ENCODE data around the gene CCDC159.
"Not testable (repeated sequence)": the region's sequence is repeated elsewhere in the genome, so short reads cannot be mapped to it uniquely, and the experiment has no call there.

Gene CCDC159

DNA sequence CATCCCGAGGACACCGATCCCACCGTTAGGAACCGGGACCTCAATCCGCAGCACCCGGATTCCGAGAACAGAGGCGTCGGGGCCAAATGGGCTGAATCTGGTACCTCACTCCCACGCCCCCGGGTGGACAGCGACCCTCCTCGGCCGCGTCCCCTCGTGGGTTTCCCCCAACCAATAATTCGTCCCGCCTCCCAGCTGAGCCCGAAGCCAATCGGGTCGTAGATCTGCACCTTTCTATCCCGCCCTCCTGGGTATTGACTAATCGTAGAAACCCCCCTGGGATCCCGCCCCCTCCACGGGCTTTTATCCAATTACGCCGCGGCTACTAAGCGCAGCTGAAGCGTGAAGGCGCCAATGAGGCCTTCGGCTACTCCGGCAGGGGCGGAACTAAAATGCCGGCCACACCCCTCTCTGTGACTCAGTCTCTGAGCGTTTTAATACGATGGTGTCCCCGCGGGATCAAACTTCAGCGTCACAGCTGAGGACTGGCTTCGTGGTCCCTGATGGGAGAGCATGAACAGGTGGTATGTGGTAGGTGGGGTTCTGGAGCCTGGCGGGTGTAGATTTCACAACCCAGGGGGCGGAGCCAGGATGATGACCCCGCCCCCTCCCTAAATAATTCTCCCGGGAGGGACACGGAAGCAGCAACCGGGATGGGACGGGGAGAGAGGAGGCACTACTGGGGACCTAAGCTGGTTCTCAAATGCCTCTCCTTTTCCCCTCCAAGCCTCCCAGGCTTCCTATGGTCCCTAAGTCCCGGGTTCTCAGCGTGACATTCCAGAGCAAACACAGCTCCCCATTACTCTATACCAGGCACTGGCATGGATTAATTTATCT lies at the start of gene CCDC159, which contains the start of gene TMEM205:
Gene CCDC159, plus strand, starts transcription at position 416 of the 837 bp plus-strand sequence. Its CDS starts 88 bp downstream, at position 504.
Gene TMEM205, minus strand, starts transcription at position 165 of the 837 bp plus-strand sequence. CDS start 649 bp downstream, outside the sequence.
- H3K9me3 ChIP-seq (ENCODE audit: insufficient read depth, low read depth, low read length): no peaks in the 10 kb centered on the region
- no peak within 1 kb of the TSS for H3K27ac ChIP-seq (ENCODE audit: low read length)
- H3K9ac ChIP-seq (ENCODE audit: low read depth, low read length): peak within 1 kb of the TSS; percentile 88; the same call in 1 of the 2 replicates
- peaks cover 4% of the 10 kb centered on the region for H3K4me1 ChIP-seq (ENCODE audit: insufficient read depth, low read length)
- no peaks in the 10 kb centered on the region for H3K27me3 ChIP-seq (ENCODE audit: insufficient read depth, low read length)
- H3K36me3 ChIP-seq (ENCODE audit: insufficient read depth, low read depth, low read length): no peaks in the 10 kb centered on the region
- peak within 1 kb of the TSS; percentile 96 for H3K4me3 ChIP-seq (ENCODE audit: low read length)

DNA sequence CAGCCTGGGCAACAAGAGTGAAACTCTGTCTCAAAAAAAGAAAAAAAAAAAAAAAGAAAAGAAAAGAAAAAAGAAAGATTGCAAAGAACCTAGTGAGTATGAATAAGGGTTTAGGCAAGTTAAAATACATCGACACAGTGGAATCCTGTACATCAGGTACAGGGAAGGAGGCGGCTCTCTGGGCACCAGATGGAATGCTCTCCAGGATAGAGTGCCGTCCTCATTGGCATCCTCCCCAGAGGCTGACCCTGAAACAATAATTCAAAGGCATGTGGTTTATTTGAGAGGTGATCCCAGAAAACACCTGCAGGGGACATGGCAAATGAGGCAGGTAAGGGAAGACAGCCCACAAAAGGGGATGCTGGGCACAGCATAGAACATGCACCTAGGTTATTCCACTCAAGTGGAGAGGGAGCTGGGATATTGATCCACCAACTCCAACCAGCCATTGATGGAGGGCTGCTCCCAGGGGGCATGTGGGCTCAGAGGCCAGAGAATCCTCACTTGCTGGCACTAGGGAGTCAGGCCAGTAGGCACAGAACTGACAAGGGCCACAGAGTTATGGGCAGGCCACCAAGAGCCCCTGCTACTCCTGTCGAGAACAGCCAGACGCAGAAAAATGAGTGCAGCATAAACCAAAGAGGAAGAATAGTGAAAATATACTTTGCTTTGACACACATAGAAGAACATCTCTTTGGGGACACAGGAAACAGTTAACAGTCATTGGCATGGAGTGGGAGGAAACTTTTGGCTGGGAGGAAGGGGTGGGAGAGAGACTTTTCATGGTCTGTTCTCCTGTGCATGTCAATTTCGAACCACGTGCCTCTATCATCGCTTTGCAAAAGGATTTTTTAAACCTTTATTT lies 46.1 kb upstream of the CCDC159 start:
- Histone ChIP-seq H3K9ac (ENCODE audit: low read depth, low read length) (no peak overlapping the region), H3K36me3 (ENCODE audit: insufficient read depth, low read depth, low read length) (no peaks in the 10 kb centered on the region), H3K27ac (ENCODE audit: low read length) (no peak overlapping the region), H3K27me3 (ENCODE audit: insufficient read depth, low read length) (no peaks in the 10 kb centered on the region), H3K9me3 (ENCODE audit: insufficient read depth, low read depth, low read length) (no peaks in the 10 kb centered on the region), H3K4me1 (ENCODE audit: insufficient read depth, low read length) (no peaks in the 10 kb centered on the region), H3K4me3 (ENCODE audit: low read length) (no peak overlapping the region)

DNA sequence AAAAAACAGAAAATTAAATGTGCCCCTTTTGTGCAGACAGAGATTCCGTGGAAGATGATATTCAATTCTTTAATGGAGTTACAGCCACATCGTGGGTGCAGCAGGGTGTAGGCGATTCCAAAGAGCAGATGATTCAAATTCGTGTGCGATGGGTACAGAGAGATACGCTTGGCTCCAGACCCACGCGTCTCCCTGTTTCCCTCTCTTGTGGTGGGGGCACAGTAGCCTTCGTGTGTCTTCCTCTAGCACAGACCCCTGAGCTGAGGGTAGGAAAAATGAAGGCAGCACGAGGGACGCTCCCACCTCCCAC lies 45.6 kb upstream of the CCDC159 start:
- Histone ChIP-seq H3K9me3 (ENCODE audit: insufficient read depth, low read depth, low read length) (no peaks in the 10 kb centered on the region), H3K36me3 (ENCODE audit: insufficient read depth, low read depth, low read length) (no peaks in the 10 kb centered on the region), H3K4me1 (ENCODE audit: insufficient read depth, low read length) (no peaks in the 10 kb centered on the region), H3K27ac (ENCODE audit: low read length) (no peak overlapping the region), H3K27me3 (ENCODE audit: insufficient read depth, low read length) (no peaks in the 10 kb centered on the region), H3K4me3 (ENCODE audit: low read length) (no peak overlapping the region), H3K9ac (ENCODE audit: low read depth, low read length) (no peak overlapping the region)

DNA sequence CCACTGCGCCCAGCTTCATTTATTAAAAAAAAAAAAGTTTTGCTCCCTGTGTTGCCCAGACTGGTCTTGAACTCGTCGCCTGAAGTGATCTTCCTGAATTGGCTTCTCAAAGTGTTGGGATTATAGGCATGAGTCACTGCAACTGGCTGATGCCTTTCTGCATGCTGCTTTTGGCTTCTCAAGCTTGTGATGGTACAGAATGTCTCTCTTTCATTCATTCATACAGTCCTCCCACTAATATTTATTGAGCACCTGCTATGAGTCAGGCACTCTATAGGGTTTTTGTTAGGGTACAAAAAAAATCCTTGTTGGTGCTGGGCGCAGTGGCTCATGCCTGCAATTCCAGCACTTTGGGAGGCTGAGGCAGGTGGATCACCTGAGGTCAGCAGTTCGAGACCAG lies 41.4 kb upstream of the CCDC159 start:
- Histone ChIP-seq H3K4me3 (ENCODE audit: low read length) (no peak overlapping the region), H3K27me3 (ENCODE audit: insufficient read depth, low read length) (no peaks in the 10 kb centered on the region), H3K36me3 (ENCODE audit: insufficient read depth, low read depth, low read length) (no peaks in the 10 kb centered on the region), H3K27ac (ENCODE audit: low read length) (no peak overlapping the region), H3K9me3 (ENCODE audit: insufficient read depth, low read depth, low read length) (no peaks in the 10 kb centered on the region), H3K9ac (ENCODE audit: low read depth, low read length) (no peak overlapping the region), H3K4me1 (ENCODE audit: insufficient read depth, low read length) (no peaks in the 10 kb centered on the region)

- H3K9ac ChIP-seq (ENCODE audit: low read depth, low read length): no peak overlapping the region
- H3K4me1 ChIP-seq (ENCODE audit: insufficient read depth, low read length): no peaks in the 10 kb centered on the region
- H3K27me3 ChIP-seq (ENCODE audit: insufficient read depth, low read length): no peaks in the 10 kb centered on the region
- H3K27ac ChIP-seq (ENCODE audit: low read length): no peak overlapping the region
- no peaks in the 10 kb centered on the region for H3K9me3 ChIP-seq (ENCODE audit: insufficient read depth, low read depth, low read length)
- H3K4me3 ChIP-seq (ENCODE audit: low read length): no peak overlapping the region
- no peaks in the 10 kb centered on the region for H3K36me3 ChIP-seq (ENCODE audit: insufficient read depth, low read depth, low read length)
These were observed 40.0 kb upstream of the CCDC159 start for GRCh38 chr19:11306337-11306736.

DNA sequence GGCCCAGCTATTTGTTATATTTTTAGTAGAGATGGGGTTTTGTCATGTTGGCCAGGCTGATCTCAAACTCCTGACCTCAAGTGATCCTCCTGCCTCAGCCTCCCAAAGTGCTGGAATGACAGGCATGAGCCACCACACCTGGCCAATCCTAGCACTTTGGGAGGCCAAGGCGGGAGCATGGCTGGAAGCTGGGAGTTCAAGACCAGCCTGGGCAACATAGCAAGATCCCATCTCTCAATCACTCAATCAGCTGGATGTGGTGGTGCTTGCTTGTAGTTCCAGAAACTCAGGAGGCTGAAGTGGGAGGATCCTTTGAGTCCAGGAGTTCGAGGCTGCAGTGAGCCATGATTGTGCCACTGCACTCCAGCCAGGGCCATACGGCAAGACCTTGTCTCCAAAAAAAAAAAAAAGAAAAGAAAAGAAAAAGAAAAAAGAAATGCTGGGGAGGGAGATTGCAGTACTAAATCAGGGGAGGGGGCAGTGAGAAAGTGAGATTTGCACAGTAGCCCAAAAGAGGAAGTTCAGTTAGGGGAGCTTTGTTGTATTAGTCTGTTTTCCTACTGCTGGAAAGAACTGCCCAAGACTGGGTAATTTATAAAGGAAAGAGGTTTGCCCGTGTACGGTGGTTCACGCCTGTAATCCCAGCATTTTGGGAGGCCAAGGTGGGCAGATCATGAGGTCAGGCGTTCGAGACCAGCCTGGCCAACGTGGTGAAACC lies 25.9 kb upstream of the CCDC159 start:
- not testable (repeated sequence) for H3K27me3 ChIP-seq (ENCODE audit: insufficient read depth, low read length); H3K27ac ChIP-seq (ENCODE audit: low read length); H3K36me3 ChIP-seq (ENCODE audit: insufficient read depth, low read depth, low read length); H3K9me3 ChIP-seq (ENCODE audit: insufficient read depth, low read depth, low read length); H3K4me1 ChIP-seq (ENCODE audit: insufficient read depth, low read length); H3K4me3 ChIP-seq (ENCODE audit: low read length); H3K9ac ChIP-seq (ENCODE audit: low read depth, low read length)

DNA sequence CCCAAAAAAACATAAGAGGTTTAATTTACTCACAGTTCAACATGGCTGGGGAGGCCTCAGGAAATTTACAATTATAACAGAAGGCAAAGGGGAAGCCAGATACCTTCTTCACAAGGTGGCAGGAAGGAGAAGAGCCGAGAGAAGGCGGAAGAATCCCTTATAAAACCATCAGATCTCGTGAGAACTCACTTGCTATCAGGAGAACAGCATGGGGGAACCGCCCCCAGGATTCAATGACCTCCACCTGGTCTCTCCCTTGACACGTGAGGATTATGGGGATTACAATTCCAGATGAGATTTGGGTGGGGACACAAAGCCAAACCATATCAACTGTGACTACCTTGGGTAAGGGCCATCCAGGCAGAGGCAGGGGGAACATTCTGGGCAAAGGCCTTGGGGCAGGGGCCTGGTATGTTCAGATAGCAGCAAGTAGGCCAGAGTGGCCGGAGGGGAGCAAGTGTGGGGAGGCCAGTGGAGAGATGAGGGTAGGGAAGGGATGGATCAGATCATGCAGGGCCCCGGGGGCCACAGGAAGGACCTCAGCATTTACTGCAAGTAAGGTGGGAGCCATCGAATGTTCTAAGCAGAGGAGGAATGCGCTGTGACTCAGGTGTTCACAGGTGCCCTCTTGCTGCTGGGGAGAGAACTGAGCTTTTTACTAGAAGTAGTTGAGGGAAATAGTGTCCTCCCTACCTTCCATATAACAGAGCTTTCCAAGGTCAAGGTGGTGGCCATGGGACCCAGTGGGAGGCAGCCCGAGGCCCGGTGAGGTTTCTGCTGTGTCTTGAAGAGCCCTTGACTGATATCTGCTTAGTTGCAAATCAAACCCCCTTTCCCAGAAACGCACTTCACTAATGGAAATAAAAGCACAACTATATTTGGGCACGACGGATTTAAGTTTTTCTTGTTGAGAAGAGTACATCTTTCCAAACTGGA lies 24.9 kb upstream of the CCDC159 start:
- Histone ChIP-seq H3K4me1 (ENCODE audit: insufficient read depth, low read length) (no peaks in the 10 kb centered on the region), H3K36me3 (ENCODE audit: insufficient read depth, low read depth, low read length) (no peaks in the 10 kb centered on the region), H3K9me3 (ENCODE audit: insufficient read depth, low read depth, low read length) (no peaks in the 10 kb centered on the region), H3K27me3 (ENCODE audit: insufficient read depth, low read length) (no peaks in the 10 kb centered on the region), H3K9ac (ENCODE audit: low read depth, low read length) (no peak overlapping the region), H3K27ac (ENCODE audit: low read length) (no peak overlapping the region), H3K4me3 (ENCODE audit: low read length) (no peak overlapping the region)

- Histone ChIP-seq H3K4me3 (ENCODE audit: low read length) (no peak overlapping the region), H3K36me3 (ENCODE audit: insufficient read depth, low read depth, low read length) (no peaks in the 10 kb centered on the region), H3K9me3 (ENCODE audit: insufficient read depth, low read depth, low read length) (no peaks in the 10 kb centered on the region), H3K9ac (ENCODE audit: low read depth, low read length) (no peak overlapping the region), H3K4me1 (ENCODE audit: insufficient read depth, low read length) (no peaks in the 10 kb centered on the region), H3K27me3 (ENCODE audit: insufficient read depth, low read length) (no peaks in the 10 kb centered on the region), H3K27ac (ENCODE audit: low read length) (no peak overlapping the region)
These were observed 23.9 kb upstream of the CCDC159 start for GRCh38 chr19:11322269-11323024.

DNA sequence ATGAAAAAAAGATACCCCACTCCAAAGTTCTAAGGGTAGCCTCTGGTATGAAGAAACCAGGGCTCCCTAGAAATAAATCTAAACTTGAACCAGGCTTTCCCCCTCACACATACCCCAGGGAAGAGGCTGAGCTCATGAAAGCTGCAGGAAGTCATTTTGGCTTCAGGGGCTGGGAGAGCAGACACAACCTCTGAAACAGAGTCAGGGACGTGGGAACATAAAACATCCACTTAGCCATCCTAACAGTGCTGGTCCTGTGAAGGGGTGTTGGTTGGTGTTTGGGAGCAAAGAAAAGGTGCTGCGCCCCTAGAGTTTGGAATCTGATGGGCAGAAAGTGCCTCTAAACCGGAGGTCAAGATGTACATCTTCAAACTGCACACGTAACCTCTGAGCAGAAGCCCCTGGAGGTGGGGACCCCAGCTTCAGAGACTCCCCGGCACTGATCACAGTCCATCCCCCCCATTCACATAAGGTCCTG lies 22.7 kb upstream of the CCDC159 start:
- H3K9me3 ChIP-seq (ENCODE audit: insufficient read depth, low read depth, low read length): no peaks in the 10 kb centered on the region
- H3K27me3 ChIP-seq (ENCODE audit: insufficient read depth, low read length): no peaks in the 10 kb centered on the region
- no peaks in the 10 kb centered on the region for H3K4me1 ChIP-seq (ENCODE audit: insufficient read depth, low read length)
- H3K4me3 ChIP-seq (ENCODE audit: low read length): no peak overlapping the region
- no peak overlapping the region for H3K27ac ChIP-seq (ENCODE audit: low read length)
- H3K36me3 ChIP-seq (ENCODE audit: insufficient read depth, low read depth, low read length): no peaks in the 10 kb centered on the region
- no peak overlapping the region for H3K9ac ChIP-seq (ENCODE audit: low read depth, low read length)

DNA sequence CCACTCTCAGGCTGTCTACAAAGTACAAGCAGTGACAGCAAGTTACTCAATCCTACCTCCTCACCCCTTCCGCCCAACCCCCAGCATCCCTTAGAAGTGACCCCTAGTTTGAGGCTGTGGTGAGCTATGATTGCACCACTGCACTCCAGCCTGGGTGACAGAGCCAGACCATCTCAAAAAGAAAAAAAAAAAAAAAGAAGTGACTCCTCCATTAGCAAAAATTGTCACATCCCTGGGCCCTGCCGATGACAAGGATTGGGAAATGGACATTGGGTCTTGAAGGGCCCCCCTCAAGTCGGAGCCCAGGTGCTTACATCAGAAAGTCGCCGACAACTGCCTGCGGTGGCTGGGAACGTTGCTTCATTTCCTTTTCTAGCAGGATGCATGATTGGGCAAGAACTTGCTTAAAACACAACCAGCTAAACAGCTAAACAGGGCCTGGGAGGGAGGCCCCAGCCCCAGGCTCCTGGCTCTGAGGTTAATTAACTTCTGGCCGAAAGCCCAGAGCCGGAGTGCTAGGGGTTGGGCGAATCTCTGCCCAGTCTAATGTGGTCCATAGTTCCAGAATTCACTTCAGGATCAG lies 22.1 kb upstream of the CCDC159 start:
- Histone ChIP-seq H3K4me1 (ENCODE audit: insufficient read depth, low read length) (no peaks in the 10 kb centered on the region), H3K4me3 (ENCODE audit: low read length) (no peak overlapping the region), H3K36me3 (ENCODE audit: insufficient read depth, low read depth, low read length) (no peaks in the 10 kb centered on the region), H3K9ac (ENCODE audit: low read depth, low read length) (no peak overlapping the region), H3K27ac (ENCODE audit: low read length) (no peak overlapping the region), H3K9me3 (ENCODE audit: insufficient read depth, low read depth, low read length) (no peaks in the 10 kb centered on the region), H3K27me3 (ENCODE audit: insufficient read depth, low read length) (no peaks in the 10 kb centered on the region)
